ENCODE results near the gene KCNAB2. TPM values are rescaled to one million over a fixed set of nuclear protein-coding genes. Genes with fewer than 3 reads are reported as not detected.

Gene KCNAB2
- polyA plus RNA-seq, 3 donors = 11.5 to 178 (median 22.7) TPM

DNA sequence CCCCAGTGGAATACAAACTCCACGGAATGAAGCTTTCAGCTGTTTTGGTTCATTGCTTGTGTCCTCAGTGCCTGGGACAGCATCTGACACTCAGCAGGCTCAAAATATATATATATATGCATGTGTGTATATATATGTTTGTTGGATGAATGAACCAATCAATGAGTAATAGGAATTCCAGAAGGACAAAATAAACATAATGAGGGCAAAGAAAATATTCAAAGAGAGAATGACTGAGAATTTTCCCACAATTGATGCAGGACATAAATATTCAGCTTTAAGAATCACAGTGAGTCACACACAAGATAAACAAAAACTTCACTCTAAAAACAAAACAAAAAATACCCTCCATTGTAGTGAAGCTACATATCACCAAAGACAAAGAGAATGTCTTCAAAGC lies 70.4 kb downstream of the KCNAB2 start:
- Mint-ChIP-seq H3K4me3 (no peak overlapping the region), H3K36me3 (no peaks in the 10 kb centered on the region), H3K27me3 (ENCODE audit: low read depth in 3 of 3) (peaks cover 7 to 15% (median 10%) of the 10 kb centered on the region in 3 donors), H3K9me3 (peaks cover 0 to 10% (median 7%) of the 10 kb centered on the region in 7 donors), H3K27ac (no peak overlapping the region), H3K4me1 (peaks cover 2% of the 10 kb centered on the region)
- Histone ChIP-seq H3K79me2 (ENCODE audit: insufficient read depth, low read length) (no peaks in the 10 kb centered on the region), H3K4me3 (replicated peaks in 1 of 3; ENCODE audit: low read depth in 2 of 3, low read length in 3 of 3) (no peak overlapping the region), H3K9ac (ENCODE audit: insufficient read depth, low read length, poor library complexity, severe bottlenecking) (no peak overlapping the region), H3K27me3 (ENCODE audit: control insufficient read depth in 2 of 2, insufficient read depth in 2 of 2, low read length in 2 of 2) (no peaks in the 10 kb centered on the region), H3K36me3 (replicated peaks in 1 of 2; ENCODE audit: control insufficient read depth in 1 of 2, insufficient read depth in 2 of 2, low read length in 2 of 2) (no peaks in the 10 kb centered on the region), H3K4me1 (ENCODE audit: control insufficient read depth in 1 of 2, insufficient read depth in 2 of 2, low read length in 2 of 2) (no peaks in the 10 kb centered on the region), H3K4me2 (replicated peaks; ENCODE audit: extremely low read depth, low read length, poor library complexity, severe bottlenecking) (no peak overlapping the region), H2AFZ (ENCODE audit: insufficient read depth, low read depth, low read length, poor library complexity, severe bottlenecking) (no peak overlapping the region), H3K9me3 (replicated peaks in 1 of 2; ENCODE audit: control insufficient read depth in 1 of 2, insufficient read depth in 1 of 2, low read length in 2 of 2) (no peaks in the 10 kb centered on the region), H3K27ac (ENCODE audit: low read depth in 1 of 2, low read length in 2 of 2) (no peak overlapping the region), H4K20me1 (ENCODE audit: insufficient read depth, low read length) (no peaks in the 10 kb centered on the region)
- DNase-seq = no peak
- intact Hi-C loops (cut with micrococcal nuclease) = no loop called here
- WGBS (ENCODE audit: insufficient coverage) = no CpG with 5 or more reads among the region's 1 CpG
- TF ChIP-seq, protein P1, sequence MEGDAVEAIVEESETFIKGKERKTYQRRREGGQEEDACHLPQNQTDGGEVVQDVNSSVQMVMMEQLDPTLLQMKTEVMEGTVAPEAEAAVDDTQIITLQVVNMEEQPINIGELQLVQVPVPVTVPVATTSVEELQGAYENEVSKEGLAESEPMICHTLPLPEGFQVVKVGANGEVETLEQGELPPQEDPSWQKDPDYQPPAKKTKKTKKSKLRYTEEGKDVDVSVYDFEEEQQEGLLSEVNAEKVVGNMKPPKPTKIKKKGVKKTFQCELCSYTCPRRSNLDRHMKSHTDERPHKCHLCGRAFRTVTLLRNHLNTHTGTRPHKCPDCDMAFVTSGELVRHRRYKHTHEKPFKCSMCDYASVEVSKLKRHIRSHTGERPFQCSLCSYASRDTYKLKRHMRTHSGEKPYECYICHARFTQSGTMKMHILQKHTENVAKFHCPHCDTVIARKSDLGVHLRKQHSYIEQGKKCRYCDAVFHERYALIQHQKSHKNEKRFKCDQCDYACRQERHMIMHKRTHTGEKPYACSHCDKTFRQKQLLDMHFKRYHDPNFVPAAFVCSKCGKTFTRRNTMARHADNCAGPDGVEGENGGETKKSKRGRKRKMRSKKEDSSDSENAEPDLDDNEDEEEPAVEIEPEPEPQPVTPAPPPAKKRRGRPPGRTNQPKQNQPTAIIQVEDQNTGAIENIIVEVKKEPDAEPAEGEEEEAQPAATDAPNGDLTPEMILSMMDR (IDR thresholded peaks at IDR 0.05) = no peak

GRCh38 chr1:6117064-6117463 lies 71.4 kb downstream of the KCNAB2 start:
- no peaks in the 10 kb centered on the region for H3K79me2 ChIP-seq (ENCODE audit: insufficient read depth, low read length)
- H4K20me1 ChIP-seq (ENCODE audit: insufficient read depth, low read length) = no peaks in the 10 kb centered on the region
- H3K27me3 ChIP-seq (ENCODE audit: control insufficient read depth in 2 of 2, insufficient read depth in 2 of 2, low read length in 2 of 2) = no peaks in the 10 kb centered on the region
- no CpG with 5 or more reads among the region's 2 CpGs for whole genome bisulfite sequencing (ENCODE audit: insufficient coverage)
- no peak overlapping the region for H3K4me3 ChIP-seq (replicated peaks in 1 of 3; ENCODE audit: low read depth in 2 of 3, low read length in 3 of 3)
- no peak overlapping the region for H2AFZ ChIP-seq (ENCODE audit: insufficient read depth, low read depth, low read length, poor library complexity, severe bottlenecking)
- no peak overlapping the region for H3K27ac ChIP-seq (ENCODE audit: low read depth in 1 of 2, low read length in 2 of 2)
- Mint-ChIP-seq H3K4me1 (peaks cover 2% of the 10 kb centered on the region), H3K9me3 (peaks cover 0 to 10% (median 7%) of the 10 kb centered on the region in 7 donors), H3K4me3 (no peak overlapping the region), H3K36me3 (no peaks in the 10 kb centered on the region), H3K27ac (no peak overlapping the region), H3K27me3 (ENCODE audit: low read depth in 3 of 3) (peaks cover 6 to 12% (median 7%) of the 10 kb centered on the region in 3 donors)
- TF ChIP-seq, protein P1 (IDR thresholded peaks at IDR 0.05) = no peak
- no peak overlapping the region for H3K4me2 ChIP-seq (replicated peaks; ENCODE audit: extremely low read depth, low read length, poor library complexity, severe bottlenecking)
- intact Hi-C loops (cut with micrococcal nuclease) = no loop called here
- no peak overlapping the region for H3K9ac ChIP-seq (ENCODE audit: insufficient read depth, low read length, poor library complexity, severe bottlenecking)
- no peak for DNase-seq
- no peaks in the 10 kb centered on the region for H3K36me3 ChIP-seq (replicated peaks in 1 of 2; ENCODE audit: control insufficient read depth in 1 of 2, insufficient read depth in 2 of 2, low read length in 2 of 2)
- no peaks in the 10 kb centered on the region for H3K4me1 ChIP-seq (ENCODE audit: control insufficient read depth in 1 of 2, insufficient read depth in 2 of 2, low read length in 2 of 2)
- no peaks in the 10 kb centered on the region for H3K9me3 ChIP-seq (replicated peaks in 1 of 2; ENCODE audit: control insufficient read depth in 1 of 2, insufficient read depth in 1 of 2, low read length in 2 of 2)
